OCI-LY3 (cell line): ENCODE measurements around the gene PLCB4.

Experiments
- H2AFZ ChIP-seq: fragments of 200-600, 300-600 bp; shearing (Covaris generic); 2 replicates; pipeline ENCODE4 v1.6.0; 2014; ENCODE audit warnings: antibody characterized with exemption, low read depth, low read length
- H3K27ac ChIP-seq: fragments of 200-600, 300-600 bp; sonication (generic); 2 replicates; pipeline ENCODE4 v1.5.1; 2014; ENCODE audit warnings: mild to moderate bottlenecking, low read length, moderate library complexity, mixed read lengths
- H3K27me3 ChIP-seq: fragments of 200-600, 300-600 bp; sonication (generic); 2 replicates; pipeline ENCODE4 v1.6.1; 2014; ENCODE audit warnings: low read depth, low read length, mixed read lengths
- H3K36me3 ChIP-seq: fragments of 200-600, 300-600 bp; sonication (generic); replicated peaks from 2 replicates; pipeline ENCODE3; 2014; ENCODE audit warnings: low read depth, low read length, mixed read lengths
- H3K4me1 ChIP-seq: fragments of 300-600, 200-600 bp; sonication (generic); 2 replicates; pipeline ENCODE4 v1.6.1; 2014; ENCODE audit warnings: low read length, mixed read lengths
- H3K4me2 ChIP-seq: fragments of 200-600, 300-600 bp; sonication (generic); 2 replicates; pipeline ENCODE4 v1.6.1; 2014; ENCODE audit warnings: low read length, mixed read lengths
- H3K4me3 ChIP-seq: fragments of 300-600, 200-600 bp; sonication (generic); 2 replicates; pipeline ENCODE4 v1.5.1; 2014; ENCODE audit warnings: antibody characterized with exemption, mild to moderate bottlenecking, low read length, moderate library complexity
- H3K79me2 ChIP-seq: fragments of 300-600, 200-600 bp; shearing (Covaris generic); 2 replicates; pipeline ENCODE4 v1.6.1; 2014; ENCODE audit warnings: mild to moderate bottlenecking, low read length, mixed read lengths
- H3K9ac ChIP-seq: fragments of 300-600, 200-600 bp; shearing (Covaris generic); 2 replicates; pipeline ENCODE4 v1.6.0; 2014; ENCODE audit warnings: mild to moderate bottlenecking, low read length, moderate library complexity
- H3K9me3 ChIP-seq: fragments of 200-600, 300-600 bp; shearing (Covaris generic); 2 replicates; pipeline ENCODE4 v1.6.1; 2014; ENCODE audit warnings: low read length, mixed read lengths; ENCODE audit not compliant: insufficient read depth
- H4K20me1 ChIP-seq: fragments of 200-600, 300-600 bp; sonication (generic); 2 replicates; pipeline ENCODE4 v1.6.1; 2016; ENCODE audit warnings: low read length, mixed read lengths; ENCODE audit not compliant: insufficient read depth
- EZH2phosphoT487 ChIP-seq: fragments of 200-600 bp; shearing (Covaris generic); IDR thresholded peaks from 2 replicates; pipeline ENCODE4 v1.6.1; 2018; ENCODE audit warnings: antibody characterized with exemption, mixed run types, low read depth
- TF ChIP-seq, protein P1 (sequence below): fragments of 200-600, 300-600 bp; sonication (generic); IDR thresholded peaks from 2 replicates; pipeline ENCODE4 v1.5.1; 2014; ENCODE audit warnings: antibody characterized with exemption, low read length, low read depth

The PLCB4 gene

DNA sequence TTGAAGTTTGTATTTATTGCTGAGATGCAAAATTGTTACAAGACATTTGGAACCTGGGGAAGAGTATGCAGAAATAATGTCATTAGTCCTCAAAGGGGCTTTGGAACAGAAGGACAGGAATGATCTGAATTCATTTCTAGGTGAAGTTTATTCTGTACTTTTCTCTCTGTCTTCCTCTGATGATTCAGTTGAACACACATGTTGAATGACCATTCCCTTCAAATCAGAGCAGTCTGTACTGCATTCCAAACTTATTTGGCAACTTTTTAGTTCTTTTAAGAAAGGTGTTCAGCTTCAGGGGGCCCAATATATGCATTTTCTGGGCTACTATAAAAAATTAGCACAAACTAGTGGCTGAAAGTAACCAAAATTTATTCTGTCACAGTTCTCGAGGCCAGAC is 231.6 kb downstream of the PLCB4 start:
- Histone ChIP-seq H3K4me1 (no peaks in the 10 kb centered on the region), H3K4me2 (no peak overlapping the region), H3K79me2 (no peaks in the 10 kb centered on the region), H3K27me3 (no peaks in the 10 kb centered on the region), H3K9me3 (no peaks in the 10 kb centered on the region), H3K36me3 (no peaks in the 10 kb centered on the region), H3K27ac (no peak overlapping the region), H2AFZ (no peak overlapping the region), H4K20me1 (no peaks in the 10 kb centered on the region), H3K9ac (no peak overlapping the region), H3K4me3 (no peak overlapping the region)
- TF ChIP-seq, protein P1, sequence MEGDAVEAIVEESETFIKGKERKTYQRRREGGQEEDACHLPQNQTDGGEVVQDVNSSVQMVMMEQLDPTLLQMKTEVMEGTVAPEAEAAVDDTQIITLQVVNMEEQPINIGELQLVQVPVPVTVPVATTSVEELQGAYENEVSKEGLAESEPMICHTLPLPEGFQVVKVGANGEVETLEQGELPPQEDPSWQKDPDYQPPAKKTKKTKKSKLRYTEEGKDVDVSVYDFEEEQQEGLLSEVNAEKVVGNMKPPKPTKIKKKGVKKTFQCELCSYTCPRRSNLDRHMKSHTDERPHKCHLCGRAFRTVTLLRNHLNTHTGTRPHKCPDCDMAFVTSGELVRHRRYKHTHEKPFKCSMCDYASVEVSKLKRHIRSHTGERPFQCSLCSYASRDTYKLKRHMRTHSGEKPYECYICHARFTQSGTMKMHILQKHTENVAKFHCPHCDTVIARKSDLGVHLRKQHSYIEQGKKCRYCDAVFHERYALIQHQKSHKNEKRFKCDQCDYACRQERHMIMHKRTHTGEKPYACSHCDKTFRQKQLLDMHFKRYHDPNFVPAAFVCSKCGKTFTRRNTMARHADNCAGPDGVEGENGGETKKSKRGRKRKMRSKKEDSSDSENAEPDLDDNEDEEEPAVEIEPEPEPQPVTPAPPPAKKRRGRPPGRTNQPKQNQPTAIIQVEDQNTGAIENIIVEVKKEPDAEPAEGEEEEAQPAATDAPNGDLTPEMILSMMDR: no peak
- TF ChIP-seq EZH2phosphoT487: no peak

DNA sequence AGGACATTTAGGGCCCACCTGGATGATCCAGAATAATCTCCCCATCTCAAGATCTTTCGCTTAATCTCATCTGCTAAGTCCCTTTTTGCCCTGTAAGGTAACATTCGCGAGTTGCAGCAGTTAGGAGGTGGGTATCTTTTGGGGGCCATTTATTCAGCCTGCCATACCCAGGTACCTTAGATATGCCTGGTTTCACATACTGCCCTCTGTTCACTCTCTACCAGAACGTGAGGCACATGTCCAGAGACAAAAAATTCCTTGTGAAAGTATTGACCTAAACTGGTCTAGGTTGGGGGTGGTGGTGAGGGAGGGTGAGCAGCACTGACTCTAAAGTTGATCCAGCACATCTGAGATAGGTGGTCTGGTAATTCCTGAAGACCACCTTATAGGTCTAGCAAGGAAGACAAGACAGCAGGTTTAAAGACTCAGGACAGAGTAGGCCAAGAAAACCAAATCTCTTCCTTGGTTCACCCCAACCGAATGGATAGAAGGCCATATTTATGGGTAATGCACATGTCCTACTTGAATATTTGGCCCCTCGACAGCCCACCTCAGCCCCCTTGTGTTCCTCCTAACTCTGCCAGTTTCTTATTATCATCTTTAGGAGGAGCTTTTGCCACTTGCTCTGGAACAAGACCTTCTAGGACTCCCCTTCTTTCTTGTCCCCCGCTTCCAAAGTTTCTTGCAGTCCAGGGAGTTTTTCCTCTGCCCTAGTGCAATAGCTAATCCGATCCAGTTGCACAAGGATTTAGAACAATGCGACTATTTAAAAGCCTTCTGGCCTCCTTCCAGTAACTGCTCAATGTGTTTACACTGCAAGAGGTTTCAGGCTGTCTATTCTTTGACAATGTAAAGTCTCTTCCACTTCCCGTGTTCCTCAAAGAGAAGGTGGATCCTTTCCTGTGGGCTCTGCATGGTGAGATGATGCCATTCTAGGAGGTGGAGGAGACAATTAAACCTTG is 232.5 kb downstream of the PLCB4 start:
- no peaks in the 10 kb centered on the region for H3K36me3 ChIP-seq
- H3K79me2 ChIP-seq: no peaks in the 10 kb centered on the region
- H3K4me1 ChIP-seq: no peaks in the 10 kb centered on the region
- no peak overlapping the region for H3K4me2 ChIP-seq
- no peaks in the 10 kb centered on the region for H4K20me1 ChIP-seq
- no peak overlapping the region for H3K4me3 ChIP-seq
- H3K9ac ChIP-seq: no peak overlapping the region
- H3K27ac ChIP-seq: no peak overlapping the region
- H2AFZ ChIP-seq: no peak overlapping the region
- H3K9me3 ChIP-seq: no peaks in the 10 kb centered on the region
- no peaks in the 10 kb centered on the region for H3K27me3 ChIP-seq
- TF ChIP-seq EZH2phosphoT487: no peak
- TF ChIP-seq, protein P1: no peak

DNA sequence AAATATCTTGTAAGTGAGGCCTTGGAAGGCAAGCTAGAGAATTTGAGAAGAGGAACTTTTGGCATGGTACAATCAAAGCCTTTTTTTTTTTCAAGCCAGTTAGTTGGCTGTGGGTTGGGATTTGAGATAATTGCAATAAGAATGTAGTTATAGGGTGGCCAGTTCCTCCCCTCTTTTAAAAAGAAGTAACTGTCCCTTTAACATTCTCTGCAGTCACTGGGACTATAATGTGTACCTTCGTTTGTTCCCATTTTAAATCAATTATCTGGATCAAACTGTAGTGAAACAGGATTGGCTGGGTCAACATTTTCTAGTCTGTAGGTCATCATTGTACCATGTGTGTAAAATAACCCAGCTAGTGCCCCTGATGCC is 233.2 kb downstream of the PLCB4 start:
- Histone ChIP-seq H3K27me3 (no peaks in the 10 kb centered on the region), H3K79me2 (no peaks in the 10 kb centered on the region), H3K27ac (no peak overlapping the region), H3K9ac (no peak overlapping the region), H3K4me1 (no peaks in the 10 kb centered on the region), H3K36me3 (no peaks in the 10 kb centered on the region), H3K4me3 (no peak overlapping the region), H4K20me1 (no peaks in the 10 kb centered on the region), H3K4me2 (no peak overlapping the region), H3K9me3 (no peaks in the 10 kb centered on the region), H2AFZ (no peak overlapping the region)
- TF ChIP-seq, protein P1: no peak
- TF ChIP-seq EZH2phosphoT487: no peak

DNA sequence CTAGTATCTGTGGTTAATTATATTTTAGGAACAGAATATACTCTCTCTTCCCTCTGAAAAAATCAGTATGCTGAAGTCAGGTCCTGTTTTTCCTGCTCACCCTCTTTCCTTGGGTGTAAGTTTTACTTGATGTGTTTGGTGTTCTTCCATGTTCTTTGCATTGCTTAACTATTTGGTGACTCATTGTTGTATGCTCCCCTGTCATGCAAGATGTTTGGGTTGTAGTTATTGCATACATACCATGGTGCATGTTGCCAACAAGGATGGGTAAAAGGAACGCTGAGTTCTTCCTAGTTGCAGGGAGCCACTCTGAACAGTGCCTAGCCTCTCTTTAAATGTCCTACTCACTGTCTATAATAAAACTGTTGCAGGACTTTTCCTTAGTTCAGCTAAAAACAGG is 237.6 kb downstream of the PLCB4 start:
- Histone ChIP-seq H3K4me2 (no peak overlapping the region), H3K27ac (no peak overlapping the region), H2AFZ (no peak overlapping the region), H3K9ac (no peak overlapping the region), H4K20me1 (no peaks in the 10 kb centered on the region), H3K79me2 (no peaks in the 10 kb centered on the region), H3K36me3 (no peaks in the 10 kb centered on the region), H3K27me3 (0 out of 2 replicates have a peak, but pooled peaks cover 3% of the 10 kb centered on the region), H3K4me1 (no peaks in the 10 kb centered on the region), H3K9me3 (no peaks in the 10 kb centered on the region), H3K4me3 (no peak overlapping the region)
- TF ChIP-seq EZH2phosphoT487: no peak
- TF ChIP-seq, protein P1: no peak
